ENCODE measurements around the gene ANOS1. TPM values are rescaled to one million over a fixed set of nuclear protein-coding genes. Genes with fewer than 3 reads are reported as not detected.

The ANOS1 gene
- total and polyA plus RNA-seq, 5 donors from 2014 or later: not detected

GRCh38 chrX:8711401-8711800, 20.5 kb downstream of the ANOS1 start:
- no peaks in the 10 kb centered on the region for H3K4me1 Mint-ChIP-seq
- ATAC-seq (ENCODE audit: low read depth in 2 of 2) (no peak), DNase-seq (no peak)
- Histone ChIP-seq H3K27me3 (ENCODE audit: control insufficient read depth, insufficient read depth, low read length) (no peaks in the 10 kb centered on the region), H3K9me3 (ENCODE audit: control insufficient read depth in 2 of 2, low read length in 2 of 2) (no peaks in the 10 kb centered on the region), H3K4me1 (ENCODE audit: control insufficient read depth, insufficient read depth, low read length, poor library complexity, severe bottlenecking) (no peaks in the 10 kb centered on the region), H3K4me3 (ENCODE audit: low read depth, low read length) (no peak overlapping the region), H3K36me3 (ENCODE audit: control insufficient read depth, insufficient read depth, low read length) (no peaks in the 10 kb centered on the region), H3K27ac (ENCODE audit: insufficient read depth, low read length, poor library complexity, severe bottlenecking) (no peak overlapping the region)
- no peaks in the 10 kb centered on the region for H3K9me3 Mint-ChIP-seq
- peaks cover 4% of the 10 kb centered on the region for H3K27me3 Mint-ChIP-seq
- H3K4me3 Mint-ChIP-seq: no peak overlapping the region
- H3K36me3 Mint-ChIP-seq: no peaks in the 10 kb centered on the region
- H3K27ac Mint-ChIP-seq: no peak overlapping the region

DNA sequence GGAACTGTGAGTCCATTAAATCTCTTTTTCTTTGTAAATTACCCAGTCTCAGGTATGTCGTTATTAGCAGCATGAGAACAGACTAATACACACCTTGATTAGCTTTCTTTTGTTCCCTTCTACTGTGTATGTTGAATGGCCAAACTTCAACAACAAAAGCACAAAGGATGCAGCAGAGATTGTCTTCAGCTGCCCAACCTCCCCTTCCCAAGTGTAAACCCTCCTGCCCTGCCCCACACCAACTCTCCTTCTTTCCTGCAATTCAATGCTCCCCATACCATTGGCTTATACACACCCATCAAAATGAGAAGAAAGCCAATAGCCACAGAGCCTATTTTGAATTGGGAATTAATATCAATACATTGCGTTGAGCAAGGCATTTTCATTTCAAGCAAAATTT, 27.8 kb downstream of the ANOS1 start:
- peaks cover 0 to 1% (median 0%) of the 10 kb centered on the region in 7 donors for H3K9me3 Mint-ChIP-seq
- H3K4me1 Mint-ChIP-seq: no peaks in the 10 kb centered on the region
- no peak overlapping the region for H3K27ac Mint-ChIP-seq
- peaks cover 4% of the 10 kb centered on the region for H3K27me3 Mint-ChIP-seq
- H3K4me3 Mint-ChIP-seq: no peak overlapping the region
- no peaks in the 10 kb centered on the region for H3K9me3 ChIP-seq (ENCODE audit: control insufficient read depth in 2 of 2, low read length in 2 of 2)
- no peak for ATAC-seq (ENCODE audit: low read depth in 2 of 2)
- DNase-seq: no peak
- no peak overlapping the region for H3K27ac ChIP-seq (ENCODE audit: insufficient read depth, low read length, poor library complexity, severe bottlenecking)
- no peaks in the 10 kb centered on the region for H3K36me3 ChIP-seq (ENCODE audit: control insufficient read depth, insufficient read depth, low read length)
- no peaks in the 10 kb centered on the region for H3K27me3 ChIP-seq (ENCODE audit: control insufficient read depth, insufficient read depth, low read length)
- H3K4me3 ChIP-seq (ENCODE audit: low read depth, low read length): no peak overlapping the region
- H3K36me3 Mint-ChIP-seq: no peaks in the 10 kb centered on the region
- H3K4me1 ChIP-seq (ENCODE audit: control insufficient read depth, insufficient read depth, low read length, poor library complexity, severe bottlenecking): no peaks in the 10 kb centered on the region

- H3K4me1 Mint-ChIP-seq: no peaks in the 10 kb centered on the region
- Histone ChIP-seq H3K27me3 (ENCODE audit: control insufficient read depth, insufficient read depth, low read length) (no peaks in the 10 kb centered on the region), H3K9me3 (ENCODE audit: control insufficient read depth in 2 of 2, low read length in 2 of 2) (no peaks in the 10 kb centered on the region), H3K4me3 (ENCODE audit: low read depth, low read length) (no peak overlapping the region), H3K4me1 (ENCODE audit: control insufficient read depth, insufficient read depth, low read length, poor library complexity, severe bottlenecking) (no peaks in the 10 kb centered on the region), H3K27ac (ENCODE audit: insufficient read depth, low read length, poor library complexity, severe bottlenecking) (no peak overlapping the region), H3K36me3 (ENCODE audit: control insufficient read depth, insufficient read depth, low read length) (no peaks in the 10 kb centered on the region)
- ATAC-seq (ENCODE audit: low read depth in 2 of 2) (no peak), DNase-seq (no peak)
- H3K9me3 Mint-ChIP-seq: peaks cover 0 to 3% (median 0%) of the 10 kb centered on the region in 7 donors
- H3K4me3 Mint-ChIP-seq: no peak overlapping the region
- no peak overlapping the region for H3K27ac Mint-ChIP-seq
- H3K27me3 Mint-ChIP-seq: peaks cover 4% of the 10 kb centered on the region
- no peaks in the 10 kb centered on the region for H3K36me3 Mint-ChIP-seq
These were observed 39.1 kb downstream of the ANOS1 start for GRCh38 chrX:8692871-8693270.

DNA sequence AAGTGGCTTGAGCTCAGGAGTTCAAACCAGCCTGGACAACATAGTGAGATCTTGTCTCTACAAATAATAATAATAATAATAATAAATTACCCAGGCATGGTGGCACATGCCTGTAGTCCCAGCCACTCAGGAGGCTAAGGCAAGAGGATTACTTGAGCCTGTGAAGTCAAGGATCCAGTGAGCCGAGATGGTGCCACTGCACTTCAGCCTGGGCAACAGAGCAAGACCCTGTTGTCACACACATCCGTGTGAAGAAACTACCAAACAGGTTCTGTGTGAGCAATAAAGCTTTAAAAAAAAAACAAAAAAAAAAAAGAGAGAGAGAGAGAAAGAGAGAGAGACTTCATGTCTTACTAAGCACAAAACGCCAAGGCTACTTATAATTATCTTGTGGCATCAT, 42.5 kb downstream of the ANOS1 start:
- DNase-seq (no peak), ATAC-seq (ENCODE audit: low read depth in 2 of 2) (no peak)
- H3K4me1 Mint-ChIP-seq: no peaks in the 10 kb centered on the region
- H3K9me3 ChIP-seq (ENCODE audit: control insufficient read depth in 2 of 2, low read length in 2 of 2): no peaks in the 10 kb centered on the region
- H3K27me3 ChIP-seq (ENCODE audit: control insufficient read depth, insufficient read depth, low read length): no peaks in the 10 kb centered on the region
- peaks cover 0 to 3% (median 0%) of the 10 kb centered on the region in 7 donors for H3K9me3 Mint-ChIP-seq
- no peaks in the 10 kb centered on the region for H3K36me3 Mint-ChIP-seq
- H3K4me3 ChIP-seq (ENCODE audit: low read depth, low read length): no peak overlapping the region
- H3K36me3 ChIP-seq (ENCODE audit: control insufficient read depth, insufficient read depth, low read length): no peaks in the 10 kb centered on the region
- no peak overlapping the region for H3K4me3 Mint-ChIP-seq
- H3K4me1 ChIP-seq (ENCODE audit: control insufficient read depth, insufficient read depth, low read length, poor library complexity, severe bottlenecking): no peaks in the 10 kb centered on the region
- peaks cover 4% of the 10 kb centered on the region for H3K27me3 Mint-ChIP-seq
- H3K27ac ChIP-seq (ENCODE audit: insufficient read depth, low read length, poor library complexity, severe bottlenecking): no peak overlapping the region
- H3K27ac Mint-ChIP-seq: no peak overlapping the region

DNA sequence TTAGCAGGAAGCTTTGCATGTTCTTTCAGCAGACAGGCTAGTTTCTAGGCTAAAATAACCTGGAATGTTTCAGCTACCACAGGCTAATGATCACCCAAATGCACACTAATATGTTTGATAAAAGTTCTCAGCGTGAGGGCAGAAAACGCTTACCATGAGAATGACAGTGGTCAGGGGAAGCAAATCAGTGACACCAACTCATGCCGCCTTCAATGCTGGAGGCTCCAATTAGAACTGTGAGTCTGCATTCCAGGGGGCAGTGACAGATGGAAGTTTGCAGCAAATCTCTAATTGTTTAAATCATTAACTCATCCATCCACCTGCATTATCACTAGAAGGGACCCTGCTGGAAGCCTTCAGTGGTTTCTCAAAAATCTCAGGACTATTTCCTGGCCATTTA, 43.2 kb downstream of the ANOS1 start:
- Mint-ChIP-seq H3K4me3 (no peak overlapping the region), H3K4me1 (no peaks in the 10 kb centered on the region), H3K27ac (no peak overlapping the region), H3K9me3 (peaks cover 0 to 3% (median 0%) of the 10 kb centered on the region in 7 donors), H3K27me3 (peaks cover 4% of the 10 kb centered on the region), H3K36me3 (no peaks in the 10 kb centered on the region)
- Histone ChIP-seq H3K27me3 (ENCODE audit: control insufficient read depth, insufficient read depth, low read length) (no peaks in the 10 kb centered on the region), H3K27ac (ENCODE audit: insufficient read depth, low read length, poor library complexity, severe bottlenecking) (no peak overlapping the region), H3K4me1 (ENCODE audit: control insufficient read depth, insufficient read depth, low read length, poor library complexity, severe bottlenecking) (no peaks in the 10 kb centered on the region), H3K36me3 (ENCODE audit: control insufficient read depth, insufficient read depth, low read length) (no peaks in the 10 kb centered on the region), H3K9me3 (ENCODE audit: control insufficient read depth in 2 of 2, low read length in 2 of 2) (no peaks in the 10 kb centered on the region), H3K4me3 (ENCODE audit: low read depth, low read length) (no peak overlapping the region)
- ATAC-seq (ENCODE audit: low read depth in 2 of 2): no peak
- DNase-seq: no peak

- peaks cover 0 to 5% (median 0%) of the 10 kb centered on the region in 7 donors for H3K9me3 Mint-ChIP-seq
- H3K4me3 Mint-ChIP-seq: no peak overlapping the region
- ATAC-seq (ENCODE audit: low read depth in 2 of 2) (no peak), DNase-seq (no peak)
- Histone ChIP-seq H3K27ac (ENCODE audit: insufficient read depth, low read length, poor library complexity, severe bottlenecking) (no peak overlapping the region), H3K4me1 (ENCODE audit: control insufficient read depth, insufficient read depth, low read length, poor library complexity, severe bottlenecking) (no peaks in the 10 kb centered on the region), H3K36me3 (ENCODE audit: control insufficient read depth, insufficient read depth, low read length) (no peaks in the 10 kb centered on the region), H3K4me3 (ENCODE audit: low read depth, low read length) (no peak overlapping the region), H3K27me3 (ENCODE audit: control insufficient read depth, insufficient read depth, low read length) (no peaks in the 10 kb centered on the region), H3K9me3 (ENCODE audit: control insufficient read depth in 2 of 2, low read length in 2 of 2) (no peaks in the 10 kb centered on the region)
- no peaks in the 10 kb centered on the region for H3K27me3 Mint-ChIP-seq
- H3K36me3 Mint-ChIP-seq: no peaks in the 10 kb centered on the region
- no peak overlapping the region for H3K27ac Mint-ChIP-seq
- H3K4me1 Mint-ChIP-seq: no peaks in the 10 kb centered on the region
These were observed 47.6 kb downstream of the ANOS1 start for GRCh38 chrX:8684201-8684965.

DNA sequence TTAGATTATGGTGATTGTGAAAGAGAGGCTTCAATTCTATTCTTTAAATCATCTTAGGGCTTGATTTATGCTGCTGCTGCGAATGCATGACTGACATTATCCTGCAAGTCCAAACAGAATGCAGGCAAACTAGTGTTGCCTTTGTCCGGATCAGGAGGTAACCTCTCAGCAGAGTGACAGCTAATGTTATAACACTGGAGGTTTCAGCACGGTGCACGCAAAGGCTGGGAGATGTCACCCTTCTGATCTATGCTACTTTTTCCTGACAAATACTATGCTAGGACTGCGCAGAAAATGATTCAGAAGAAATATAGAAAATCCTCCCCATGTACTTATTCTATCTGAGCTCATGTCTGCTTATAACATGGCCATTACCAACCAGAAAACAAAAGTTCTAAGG, 48.2 kb downstream of the ANOS1 start:
- Mint-ChIP-seq H3K4me1 (no peaks in the 10 kb centered on the region), H3K4me3 (no peak overlapping the region), H3K27me3 (no peaks in the 10 kb centered on the region), H3K9me3 (peaks cover 0 to 5% (median 0%) of the 10 kb centered on the region in 7 donors), H3K27ac (no peak overlapping the region), H3K36me3 (no peaks in the 10 kb centered on the region)
- H3K4me3 ChIP-seq (ENCODE audit: low read depth, low read length): no peak overlapping the region
- no peaks in the 10 kb centered on the region for H3K27me3 ChIP-seq (ENCODE audit: control insufficient read depth, insufficient read depth, low read length)
- H3K4me1 ChIP-seq (ENCODE audit: control insufficient read depth, insufficient read depth, low read length, poor library complexity, severe bottlenecking): no peaks in the 10 kb centered on the region
- DNase-seq: no peak
- H3K27ac ChIP-seq (ENCODE audit: insufficient read depth, low read length, poor library complexity, severe bottlenecking): no peak overlapping the region
- H3K9me3 ChIP-seq (ENCODE audit: control insufficient read depth in 2 of 2, low read length in 2 of 2): no peaks in the 10 kb centered on the region
- no peak for ATAC-seq (ENCODE audit: low read depth in 2 of 2)
- no peaks in the 10 kb centered on the region for H3K36me3 ChIP-seq (ENCODE audit: control insufficient read depth, insufficient read depth, low read length)

DNA sequence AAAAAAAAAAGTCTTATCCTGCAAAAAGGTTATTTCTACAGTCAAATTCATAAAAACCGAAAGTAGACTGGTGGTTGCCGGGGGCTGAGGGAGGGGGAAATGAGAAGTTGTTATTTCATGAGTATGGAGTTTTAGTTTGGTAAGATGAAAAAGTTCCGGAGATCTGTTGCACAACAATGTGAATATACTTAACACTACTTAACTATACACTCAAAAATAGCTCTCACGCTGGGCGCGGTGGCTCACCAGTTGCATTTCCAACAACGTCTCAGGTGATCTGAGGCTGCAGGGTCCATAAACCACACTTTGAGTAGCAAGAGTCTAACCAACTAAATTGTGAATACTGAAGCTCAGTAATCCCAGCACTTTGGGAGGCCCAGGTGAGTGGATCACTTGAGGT, 52.4 kb downstream of the ANOS1 start:
- Histone ChIP-seq H3K9me3 (ENCODE audit: control insufficient read depth in 2 of 2, low read length in 2 of 2) (no peaks in the 10 kb centered on the region), H3K36me3 (ENCODE audit: control insufficient read depth, insufficient read depth, low read length) (no peaks in the 10 kb centered on the region), H3K27me3 (ENCODE audit: control insufficient read depth, insufficient read depth, low read length) (no peaks in the 10 kb centered on the region), H3K27ac (ENCODE audit: insufficient read depth, low read length, poor library complexity, severe bottlenecking) (no peak overlapping the region), H3K4me1 (ENCODE audit: control insufficient read depth, insufficient read depth, low read length, poor library complexity, severe bottlenecking) (no peaks in the 10 kb centered on the region), H3K4me3 (ENCODE audit: low read depth, low read length) (no peak overlapping the region)
- Mint-ChIP-seq H3K27ac (no peak overlapping the region), H3K27me3 (no peaks in the 10 kb centered on the region), H3K4me1 (no peaks in the 10 kb centered on the region), H3K9me3 (peaks cover 0 to 5% (median 0%) of the 10 kb centered on the region in 7 donors), H3K36me3 (no peaks in the 10 kb centered on the region), H3K4me3 (no peak overlapping the region)
- DNase-seq (no peak), ATAC-seq (ENCODE audit: low read depth in 2 of 2) (no peak)

Data from CD4-positive, CD25-positive, alpha-beta regulatory T cell (primary cell).